COR-L47 (cell line): Measurements from ENCODE around the gene CLPSL1.
"Not testable (repeated sequence)": the region's sequence is repeated elsewhere in the genome, so short reads cannot be mapped to it uniquely, and the experiment has no call there.

Source experiments
- DNase-seq: peaks from one replicate; lab custom pipeline; 2025; lab: John Stamatoyannopoulos, UW

Gene CLPSL1

GRCh38 chr6:35780719-35781118 is at the start of gene CLPSL1:
TSS of gene CLPSL1 (plus strand) at chr6:35781019. CDS start at chr6:35781111, 92 bp downstream.
- DNase-seq = no peak

- peak; percentile 84 for DNase-seq
These were observed 49.4 kb upstream of the CLPSL1 start for GRCh38 chr6:35731414-35731735.

- DNase-seq = peak; percentile 68
These were observed 48.9 kb upstream of the CLPSL1 start for GRCh38 chr6:35731736-35732532.

- no peak for DNase-seq
These were observed 47.2 kb upstream of the CLPSL1 start for GRCh38 chr6:35733633-35734032.

GRCh38 chr6:35734319-35734718 is 46.5 kb upstream of the CLPSL1 start:
- DNase-seq = not testable (repeated sequence)

- DNase-seq = no peak
These were observed 45.4 kb upstream of the CLPSL1 start for GRCh38 chr6:35735452-35735851.

GRCh38 chr6:35736253-35736894 is 44.4 kb upstream of the CLPSL1 start:
- peak; percentile 43 for DNase-seq

GRCh38 chr6:35736982-35737412 is 43.8 kb upstream of the CLPSL1 start, which contains the start of gene ARMC12:
TSS of gene ARMC12 (plus strand) at chr6:35737032. CDS start at chr6:35737109, 77 bp downstream.
- DNase-seq = no peak

GRCh38 chr6:35737413-35738211 is 43.2 kb upstream of the CLPSL1 start:
- DNase-seq = peak; percentile 59

- DNase-seq = no peak
These were observed 40.9 kb upstream of the CLPSL1 start for GRCh38 chr6:35739645-35740524.

GRCh38 chr6:35742842-35743241 is 38.0 kb upstream of the CLPSL1 start:
- DNase-seq = no peak

GRCh38 chr6:35745509-35745908 is 35.3 kb upstream of the CLPSL1 start:
- DNase-seq = no peak

- DNase-seq = no peak
These were observed 34.3 kb upstream of the CLPSL1 start for GRCh38 chr6:35746516-35746915.

- no peak for DNase-seq
These were observed 32.9 kb upstream of the CLPSL1 start for GRCh38 chr6:35747877-35748276.

GRCh38 chr6:35750557-35750956 is 30.3 kb upstream of the CLPSL1 start:
- DNase-seq = no peak

GRCh38 chr6:35751594-35751993 is 29.2 kb upstream of the CLPSL1 start:
- DNase-seq = no peak

- DNase-seq = no peak
These were observed 28.5 kb upstream of the CLPSL1 start for GRCh38 chr6:35752330-35752729.

GRCh38 chr6:35754452-35755277 is 26.2 kb upstream of the CLPSL1 start:
- no peak for DNase-seq

- DNase-seq = no peak
These were observed 25.4 kb upstream of the CLPSL1 start for GRCh38 chr6:35755278-35755924.

GRCh38 chr6:35757456-35758123 is 23.2 kb upstream of the CLPSL1 start:
- DNase-seq = no peak
